ENCODE data around the gene STAC.

Gene STAC

DNA sequence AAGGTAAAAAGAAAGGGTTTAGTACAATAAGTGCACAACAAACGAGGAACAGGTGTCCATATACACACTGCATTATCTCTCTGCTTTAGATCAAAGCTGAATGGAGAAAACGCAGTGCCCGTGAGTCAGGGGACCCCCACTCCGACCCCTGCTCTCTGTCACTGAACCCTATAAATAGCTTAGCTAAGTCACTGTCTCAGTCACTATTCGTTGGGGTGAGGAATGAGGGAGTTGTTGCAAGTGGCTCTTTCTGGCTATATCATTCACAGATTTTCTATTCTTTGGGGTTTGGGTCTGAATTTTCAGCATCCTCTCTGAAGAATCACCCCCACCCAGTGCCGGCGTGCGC is 458 bp upstream of the STAC start:
- peaks cover 10% of the 10 kb centered on the region; the same call in 1 of the 2 replicates for H3K4me1 ChIP-seq (ENCODE audit: control insufficient read depth, insufficient read depth, low read length)
- H3K9ac ChIP-seq (ENCODE audit: low read length), result peak overlapping the region; percentile 93
- no peaks in the 10 kb centered on the region for H3K36me3 ChIP-seq (ENCODE audit: control insufficient read depth, insufficient read depth, low read length)
- H3K27me3 ChIP-seq (ENCODE audit: control insufficient read depth, insufficient read depth, low read length), result peaks cover 33% of the 10 kb centered on the region
- H3K27ac ChIP-seq (ENCODE audit: low read depth, low read length), result no peak overlapping the region
- H3K9me3 ChIP-seq (ENCODE audit: control insufficient read depth, insufficient read depth, low read depth, low read length), result no peaks in the 10 kb centered on the region
- peak overlapping the region; percentile 92 for H3K4me3 ChIP-seq (ENCODE audit: low read depth, low read length)

DNA sequence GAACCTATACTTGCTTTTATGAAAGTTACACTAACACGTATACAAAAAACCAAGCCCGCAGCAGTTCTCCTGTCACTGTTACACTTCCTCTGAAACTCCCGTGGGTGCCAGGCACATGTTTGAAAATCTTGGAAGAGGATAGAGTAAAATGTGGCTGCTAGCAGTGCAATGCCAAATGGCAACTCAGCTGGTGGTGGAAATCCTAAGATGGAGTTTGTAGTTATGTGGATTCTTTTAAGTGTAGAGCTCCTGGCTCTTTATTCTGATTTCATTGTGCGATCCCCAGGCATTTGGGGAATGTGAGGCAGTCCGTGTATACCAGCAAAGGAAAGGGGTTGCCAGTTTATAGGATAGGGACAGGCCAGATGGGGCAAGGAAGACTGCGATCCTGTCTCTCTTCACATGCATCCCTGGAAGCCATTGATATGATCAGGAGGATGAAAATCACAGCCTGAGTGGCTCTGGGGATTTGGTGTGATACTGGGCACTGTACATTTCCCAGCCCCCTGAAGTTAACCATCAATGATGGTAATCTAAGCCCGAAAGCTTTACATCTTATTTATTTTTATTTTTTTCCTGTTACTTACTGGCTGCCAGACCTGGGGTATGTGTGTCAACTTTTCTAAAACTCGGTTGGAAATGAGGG is 1.1 kb downstream of the STAC start:
- Histone ChIP-seq H3K9me3 (ENCODE audit: control insufficient read depth, insufficient read depth, low read depth, low read length) (no peaks in the 10 kb centered on the region), H3K27me3 (ENCODE audit: control insufficient read depth, insufficient read depth, low read length) (peaks cover 33% of the 10 kb centered on the region), H3K4me1 (ENCODE audit: control insufficient read depth, insufficient read depth, low read length) (peaks cover 10% of the 10 kb centered on the region; the same call in 1 of the 2 replicates), H3K27ac (ENCODE audit: low read depth, low read length) (no peak overlapping the region), H3K4me3 (ENCODE audit: low read depth, low read length) (peak overlapping the region; percentile 92), H3K9ac (ENCODE audit: low read length) (peak overlapping the region; percentile 93), H3K36me3 (ENCODE audit: control insufficient read depth, insufficient read depth, low read length) (no peaks in the 10 kb centered on the region)

DNA sequence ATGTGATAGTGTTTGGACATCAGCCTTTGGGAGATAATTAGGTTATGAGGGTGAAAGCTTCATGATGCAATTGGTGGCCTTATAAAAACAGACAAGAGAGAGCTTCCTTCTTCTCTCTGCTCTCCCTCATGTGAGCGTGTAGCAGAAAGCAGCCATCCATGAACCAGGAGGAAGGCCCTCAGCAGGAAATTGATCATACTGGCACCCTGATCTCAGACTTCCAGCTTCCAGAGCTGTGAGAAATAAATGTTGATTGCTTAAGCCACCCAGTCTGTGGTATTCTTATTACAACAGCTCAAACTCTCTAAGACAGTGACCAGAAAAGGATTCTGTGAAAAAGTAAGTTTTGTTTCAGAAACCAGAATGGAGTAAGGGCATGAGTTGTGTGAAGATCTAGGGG is 13.3 kb downstream of the STAC start:
- Histone ChIP-seq H3K4me1 (ENCODE audit: control insufficient read depth, insufficient read depth, low read length) (no peaks in the 10 kb centered on the region), H3K9me3 (ENCODE audit: control insufficient read depth, insufficient read depth, low read depth, low read length) (no peaks in the 10 kb centered on the region), H3K4me3 (ENCODE audit: low read depth, low read length) (no peak overlapping the region), H3K27ac (ENCODE audit: low read depth, low read length) (no peak overlapping the region), H3K36me3 (ENCODE audit: control insufficient read depth, insufficient read depth, low read length) (peaks cover 3% of the 10 kb centered on the region; the same call in 1 of the 2 replicates), H3K27me3 (ENCODE audit: control insufficient read depth, insufficient read depth, low read length) (no peaks in the 10 kb centered on the region), H3K9ac (ENCODE audit: low read length) (no peak overlapping the region)

DNA sequence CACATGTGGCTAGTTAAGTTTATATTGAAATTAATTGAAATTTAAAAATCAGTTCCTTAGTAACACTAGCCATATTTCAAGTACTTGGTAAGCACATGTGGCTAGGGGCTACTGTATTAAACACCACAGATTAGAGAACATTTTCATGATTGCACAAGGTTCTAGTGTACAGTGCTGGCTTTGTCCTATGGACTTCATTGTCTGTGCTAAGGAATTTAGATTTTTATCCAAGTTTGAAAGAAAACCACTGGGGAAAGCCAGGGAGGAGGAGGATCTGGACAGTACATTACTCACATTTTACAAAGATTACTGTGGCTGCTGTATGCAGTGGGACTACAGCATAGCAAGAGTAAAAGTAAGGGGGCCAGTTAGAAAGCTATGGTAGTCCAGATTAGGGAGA is 13.9 kb downstream of the STAC start:
- Histone ChIP-seq H3K36me3 (ENCODE audit: control insufficient read depth, insufficient read depth, low read length) (peaks cover 3% of the 10 kb centered on the region; the same call in 1 of the 2 replicates), H3K9ac (ENCODE audit: low read length) (no peak overlapping the region), H3K27ac (ENCODE audit: low read depth, low read length) (no peak overlapping the region), H3K4me3 (ENCODE audit: low read depth, low read length) (no peak overlapping the region), H3K27me3 (ENCODE audit: control insufficient read depth, insufficient read depth, low read length) (no peaks in the 10 kb centered on the region), H3K9me3 (ENCODE audit: control insufficient read depth, insufficient read depth, low read depth, low read length) (no peaks in the 10 kb centered on the region), H3K4me1 (ENCODE audit: control insufficient read depth, insufficient read depth, low read length) (no peaks in the 10 kb centered on the region)

DNA sequence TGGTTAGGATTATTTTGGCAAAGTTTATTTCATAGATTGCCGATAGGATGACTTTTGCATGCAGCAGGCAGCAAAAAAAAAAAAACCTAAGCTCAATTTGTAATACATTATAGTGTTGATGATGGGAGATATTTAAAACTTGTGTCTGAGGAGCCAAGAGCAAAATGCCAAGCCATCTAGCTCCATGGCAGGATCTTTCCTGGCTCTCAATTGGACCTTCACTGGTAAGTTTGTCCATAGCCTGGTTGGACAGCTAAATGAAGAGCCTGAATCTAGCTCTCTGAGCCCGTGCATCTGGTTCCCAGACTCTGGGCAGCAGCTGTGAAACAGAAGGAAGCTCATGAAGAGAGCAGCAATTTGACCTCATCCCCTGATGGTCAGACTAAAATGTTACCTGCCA is 17.5 kb downstream of the STAC start:
- H3K36me3 ChIP-seq (ENCODE audit: control insufficient read depth, insufficient read depth, low read length), result peaks cover 3% of the 10 kb centered on the region; the same call in 1 of the 2 replicates
- H3K4me3 ChIP-seq (ENCODE audit: low read depth, low read length), result no peak overlapping the region
- H3K27me3 ChIP-seq (ENCODE audit: control insufficient read depth, insufficient read depth, low read length), result no peaks in the 10 kb centered on the region
- no peak overlapping the region for H3K27ac ChIP-seq (ENCODE audit: low read depth, low read length)
- no peak overlapping the region for H3K9ac ChIP-seq (ENCODE audit: low read length)
- no peaks in the 10 kb centered on the region for H3K9me3 ChIP-seq (ENCODE audit: control insufficient read depth, insufficient read depth, low read depth, low read length)
- H3K4me1 ChIP-seq (ENCODE audit: control insufficient read depth, insufficient read depth, low read length), result no peaks in the 10 kb centered on the region

DNA sequence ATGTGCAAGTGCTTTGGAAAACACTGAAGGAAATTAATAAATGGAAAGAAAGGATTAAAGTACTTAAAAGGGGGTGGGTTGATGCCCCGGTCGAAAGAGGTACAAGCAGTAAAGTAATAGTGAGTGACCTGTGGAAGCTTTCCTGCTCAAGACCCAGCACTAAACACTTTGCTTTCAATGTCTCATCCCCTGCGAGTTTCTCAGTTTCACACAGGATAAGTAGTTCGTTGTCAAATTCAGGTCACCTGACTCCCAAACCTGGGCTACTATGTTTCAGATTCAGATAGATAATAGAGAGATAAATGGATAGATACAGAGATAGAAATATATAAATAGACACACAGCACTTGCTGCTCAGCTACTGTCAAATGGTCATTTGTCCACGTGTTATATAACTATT is 19.6 kb downstream of the STAC start:
- no peak overlapping the region for H3K27ac ChIP-seq (ENCODE audit: low read depth, low read length)
- no peak overlapping the region for H3K9ac ChIP-seq (ENCODE audit: low read length)

DNA sequence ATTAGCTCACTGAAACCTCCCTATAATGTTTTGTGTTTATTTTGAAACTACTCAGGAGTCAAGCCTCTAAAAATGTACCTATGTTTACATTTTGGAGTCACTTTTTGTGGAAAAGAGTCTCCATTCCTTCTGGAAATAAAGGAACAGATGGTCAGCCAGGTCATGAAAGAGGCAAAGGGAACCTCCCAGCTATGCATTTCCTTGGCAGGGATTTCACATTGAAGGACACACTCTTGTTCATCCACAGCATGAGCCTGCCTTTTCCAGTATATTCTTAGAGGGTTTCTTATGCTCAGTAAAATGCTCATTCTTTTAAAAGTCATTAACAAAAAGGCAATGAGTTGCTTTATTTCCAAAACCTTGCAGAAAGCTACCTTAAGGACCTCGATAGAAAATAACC is 20.8 kb downstream of the STAC start:
- Histone ChIP-seq H3K9ac (ENCODE audit: low read length) (no peak overlapping the region), H3K9me3 (ENCODE audit: control insufficient read depth, insufficient read depth, low read depth, low read length) (no peaks in the 10 kb centered on the region), H3K4me3 (ENCODE audit: low read depth, low read length) (no peak overlapping the region), H3K4me1 (ENCODE audit: control insufficient read depth, insufficient read depth, low read length) (no peaks in the 10 kb centered on the region), H3K36me3 (ENCODE audit: control insufficient read depth, insufficient read depth, low read length) (no peaks in the 10 kb centered on the region), H3K27ac (ENCODE audit: low read depth, low read length) (no peak overlapping the region), H3K27me3 (ENCODE audit: control insufficient read depth, insufficient read depth, low read length) (no peaks in the 10 kb centered on the region)

More for the DNA sequence above, 19.6 kb downstream of the STAC start:
- H3K27me3 ChIP-seq (ENCODE audit: control insufficient read depth, insufficient read depth, low read length), result no peaks in the 10 kb centered on the region
- H3K4me3 ChIP-seq (ENCODE audit: low read depth, low read length), result no peak overlapping the region
- no peaks in the 10 kb centered on the region for H3K9me3 ChIP-seq (ENCODE audit: control insufficient read depth, insufficient read depth, low read depth, low read length)
- H3K4me1 ChIP-seq (ENCODE audit: control insufficient read depth, insufficient read depth, low read length), result no peaks in the 10 kb centered on the region
- H3K36me3 ChIP-seq (ENCODE audit: control insufficient read depth, insufficient read depth, low read length), result no peaks in the 10 kb centered on the region

DNA sequence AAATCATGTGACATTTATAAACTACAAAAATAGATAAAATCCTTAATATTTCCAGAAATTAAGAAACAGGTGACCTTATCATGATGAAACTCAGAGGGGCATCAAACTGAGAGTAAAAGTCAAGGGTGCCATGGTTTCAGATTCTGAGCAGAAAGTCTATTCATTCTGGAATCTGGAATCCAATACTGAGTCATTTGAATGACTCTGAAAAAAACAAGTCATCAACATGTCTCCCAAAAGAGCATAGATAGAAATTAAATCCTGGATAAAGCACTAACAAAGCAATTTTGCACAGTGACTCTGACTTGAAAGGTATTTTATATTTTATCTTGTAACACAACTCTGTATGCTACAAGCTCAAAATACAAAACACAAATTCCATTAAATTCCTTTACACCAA is 23.4 kb downstream of the STAC start:
- H3K27me3 ChIP-seq (ENCODE audit: control insufficient read depth, insufficient read depth, low read length), result no peaks in the 10 kb centered on the region
- no peaks in the 10 kb centered on the region for H3K36me3 ChIP-seq (ENCODE audit: control insufficient read depth, insufficient read depth, low read length)
- no peaks in the 10 kb centered on the region for H3K9me3 ChIP-seq (ENCODE audit: control insufficient read depth, insufficient read depth, low read depth, low read length)
- H3K27ac ChIP-seq (ENCODE audit: low read depth, low read length), result no peak overlapping the region
- H3K4me3 ChIP-seq (ENCODE audit: low read depth, low read length), result no peak overlapping the region
- H3K4me1 ChIP-seq (ENCODE audit: control insufficient read depth, insufficient read depth, low read length), result no peaks in the 10 kb centered on the region
- H3K9ac ChIP-seq (ENCODE audit: low read length), result no peak overlapping the region

DNA sequence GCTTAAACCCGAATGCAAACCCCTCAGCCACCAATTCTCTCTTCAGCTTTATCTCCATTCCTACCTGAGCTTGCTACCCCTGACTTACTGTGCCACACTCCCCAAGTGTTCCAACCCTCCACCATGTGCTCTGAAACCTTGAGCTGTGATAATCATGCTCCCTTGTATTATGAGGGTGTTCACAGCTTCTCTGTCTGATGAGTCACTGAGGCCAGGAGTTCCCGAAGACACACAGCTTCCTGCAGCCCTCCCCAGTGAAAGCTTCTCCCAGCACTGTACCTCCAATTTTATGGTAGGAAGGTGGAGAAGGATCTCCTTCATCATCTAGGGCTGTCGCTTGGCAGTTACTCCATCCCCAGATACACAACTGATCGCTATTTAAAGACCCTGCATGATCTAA is 24.9 kb downstream of the STAC start:
- Histone ChIP-seq H3K9ac (ENCODE audit: low read length) (no peak overlapping the region), H3K27me3 (ENCODE audit: control insufficient read depth, insufficient read depth, low read length) (no peaks in the 10 kb centered on the region), H3K4me1 (ENCODE audit: control insufficient read depth, insufficient read depth, low read length) (no peaks in the 10 kb centered on the region), H3K9me3 (ENCODE audit: control insufficient read depth, insufficient read depth, low read depth, low read length) (no peaks in the 10 kb centered on the region), H3K4me3 (ENCODE audit: low read depth, low read length) (no peak overlapping the region), H3K36me3 (ENCODE audit: control insufficient read depth, insufficient read depth, low read length) (no peaks in the 10 kb centered on the region), H3K27ac (ENCODE audit: low read depth, low read length) (no peak overlapping the region)

DNA sequence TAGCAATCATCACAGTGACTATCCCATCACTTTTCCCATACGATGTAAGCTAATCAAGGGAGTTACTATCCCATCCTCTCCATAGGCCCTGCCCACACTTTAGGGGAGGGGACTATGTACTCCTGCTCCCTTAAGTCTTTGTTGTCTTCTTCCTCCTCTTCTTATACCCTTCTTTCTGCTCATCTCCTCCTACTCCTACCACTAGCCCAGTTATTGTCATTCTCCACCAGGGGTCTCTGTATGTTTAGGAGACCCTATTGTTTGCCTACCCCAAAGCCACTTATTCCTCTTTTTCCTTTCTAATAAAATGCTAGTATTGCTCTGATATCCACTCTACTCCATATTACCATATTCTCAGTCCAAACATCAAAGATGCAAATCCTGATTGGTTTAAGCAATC is 27.8 kb downstream of the STAC start:
- Histone ChIP-seq H3K4me3 (ENCODE audit: low read depth, low read length) (no peak overlapping the region), H3K36me3 (ENCODE audit: control insufficient read depth, insufficient read depth, low read length) (0 out of 2 replicates have a peak, but pooled peaks cover 7% of the 10 kb centered on the region), H3K27me3 (ENCODE audit: control insufficient read depth, insufficient read depth, low read length) (no peaks in the 10 kb centered on the region), H3K4me1 (ENCODE audit: control insufficient read depth, insufficient read depth, low read length) (no peaks in the 10 kb centered on the region), H3K27ac (ENCODE audit: low read depth, low read length) (no peak overlapping the region), H3K9me3 (ENCODE audit: control insufficient read depth, insufficient read depth, low read depth, low read length) (no peaks in the 10 kb centered on the region), H3K9ac (ENCODE audit: low read length) (no peak overlapping the region)

DNA sequence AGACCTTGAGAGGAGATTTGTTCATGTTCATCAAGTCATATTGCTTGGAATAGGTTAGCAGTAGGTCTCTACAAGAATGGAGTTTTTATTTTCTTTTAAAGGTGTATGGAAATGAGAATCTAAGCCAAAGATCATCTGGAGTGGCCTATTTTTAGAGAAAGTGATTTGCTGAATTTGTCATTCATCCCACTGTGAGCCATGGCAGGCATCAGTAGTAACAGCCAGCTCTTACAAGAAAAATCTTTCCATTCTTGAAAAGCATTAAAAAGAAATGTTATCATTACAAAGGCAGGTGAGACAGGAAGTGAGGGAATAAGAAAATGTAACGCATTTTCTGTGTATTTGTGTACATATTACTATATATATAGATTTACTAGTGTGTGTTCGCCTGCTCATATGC is 29.6 kb downstream of the STAC start:
- Histone ChIP-seq H3K9ac (ENCODE audit: low read length) (no peak overlapping the region), H3K27me3 (ENCODE audit: control insufficient read depth, insufficient read depth, low read length) (no peaks in the 10 kb centered on the region), H3K27ac (ENCODE audit: low read depth, low read length) (no peak overlapping the region), H3K4me3 (ENCODE audit: low read depth, low read length) (no peak overlapping the region), H3K4me1 (ENCODE audit: control insufficient read depth, insufficient read depth, low read length) (no peaks in the 10 kb centered on the region), H3K36me3 (ENCODE audit: control insufficient read depth, insufficient read depth, low read length) (0 out of 2 replicates have a peak, but pooled peaks cover 7% of the 10 kb centered on the region), H3K9me3 (ENCODE audit: control insufficient read depth, insufficient read depth, low read depth, low read length) (peaks cover 1% of the 10 kb centered on the region)
